Measurements from ENCODE around the gene FAT2.
"Not testable (repeated sequence)": the region's sequence is repeated elsewhere in the genome, so short reads cannot be mapped to it uniquely, and the experiment has no call there.

The FAT2 gene

GRCh38 chr5:151581812-151582583 is 9.1 kb downstream of the FAT2 start:
- DNase-seq (ENCODE audit: low read depth): no peak

DNA sequence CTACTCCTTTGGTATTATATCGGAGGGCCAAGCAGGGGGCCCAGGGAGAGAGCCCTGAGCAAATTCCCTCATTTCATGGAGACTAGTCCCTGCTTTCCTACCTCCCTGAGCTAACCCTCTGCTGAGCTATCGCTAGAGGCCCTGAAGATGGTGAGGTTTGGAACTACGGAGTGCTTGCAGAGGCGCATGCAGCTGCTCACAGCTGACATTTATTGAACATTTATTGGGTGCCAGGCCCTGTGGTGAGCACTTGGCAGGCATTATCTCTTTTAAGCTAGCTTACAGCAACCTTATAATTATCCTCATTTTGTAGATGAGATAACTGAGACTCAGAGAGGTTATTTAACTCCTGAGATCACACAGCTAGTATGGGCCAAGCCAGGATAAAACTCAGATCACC is 9.8 kb downstream of the FAT2 start:
- no peak for DNase-seq (ENCODE audit: low read depth)

DNA sequence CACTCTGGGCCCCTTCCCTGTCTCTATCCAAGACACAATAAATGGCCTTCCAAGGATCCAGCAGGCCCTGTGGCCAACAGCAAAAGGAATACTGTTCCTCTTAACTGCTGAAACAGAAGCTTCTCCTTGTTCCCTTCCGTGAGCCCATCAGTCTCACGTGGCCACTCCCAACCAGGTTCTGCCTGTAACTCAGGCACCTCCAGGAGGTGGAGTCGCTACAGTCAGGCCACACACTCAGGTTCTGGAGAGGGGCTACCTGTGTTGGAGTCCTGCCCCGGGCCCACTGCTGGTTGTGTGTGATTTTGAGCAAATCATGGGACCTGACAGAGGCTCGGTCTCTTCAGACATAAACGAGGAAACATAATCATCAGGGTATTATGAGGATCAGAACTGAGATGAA is 10.3 kb downstream of the FAT2 start:
- DNase-seq (ENCODE audit: low read depth): no peak

- DNase-seq (ENCODE audit: low read depth): no peak
Observed at GRCh38 chr5:151580239-151580638, 10.9 kb downstream of the FAT2 start.

DNA sequence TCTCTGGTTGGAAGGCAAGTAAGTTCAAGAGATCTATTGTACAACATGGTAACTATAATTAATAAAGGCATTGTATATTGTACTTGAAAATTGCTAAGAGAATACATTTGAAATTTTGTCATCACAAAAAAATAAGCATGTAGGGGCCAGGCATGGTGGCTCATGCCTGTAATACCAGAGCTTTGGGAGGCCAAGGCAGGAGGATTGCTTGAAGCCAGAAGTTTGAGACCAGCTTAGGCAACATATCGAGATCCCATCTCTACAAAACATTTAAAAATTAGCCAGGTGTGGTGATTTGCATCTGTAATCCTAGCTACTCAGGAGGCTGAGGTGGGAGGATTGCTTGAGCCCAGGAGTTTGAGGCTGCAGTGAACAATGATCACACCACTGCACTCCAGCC is 12.0 kb downstream of the FAT2 start:
- DNase-seq (ENCODE audit: low read depth): not testable (repeated sequence)

DNA sequence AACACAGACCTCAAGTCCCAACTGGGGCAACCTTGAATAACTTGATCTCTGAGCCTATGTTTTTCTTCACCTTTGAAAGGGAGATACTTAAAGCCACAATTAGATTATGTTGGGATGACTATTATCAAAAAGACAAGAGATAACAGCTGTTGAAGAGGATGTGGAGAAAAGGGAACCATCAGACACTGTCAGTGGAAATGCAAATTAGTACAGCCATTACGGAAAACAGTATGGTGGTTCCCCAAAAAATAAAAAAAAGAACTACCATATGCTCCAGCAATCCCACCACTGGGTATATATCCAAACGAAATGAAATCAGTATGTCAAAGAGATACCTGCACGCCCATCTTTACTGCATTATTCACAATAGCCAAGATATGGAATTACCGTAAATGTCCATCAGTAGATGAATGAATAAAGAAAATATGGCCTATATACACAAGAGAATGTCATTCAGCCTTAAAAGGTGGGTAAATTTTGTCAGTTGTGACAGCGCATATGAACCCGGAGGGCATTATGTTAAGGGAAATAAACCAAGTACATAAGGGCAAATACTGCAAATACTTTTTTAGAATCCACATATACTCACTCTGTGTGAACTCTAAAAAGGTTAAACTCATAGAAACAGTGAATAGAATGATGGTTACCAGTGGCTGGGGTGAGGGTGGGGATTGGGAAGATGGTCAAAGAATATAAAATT is 12.7 kb downstream of the FAT2 start:
- DNase-seq (ENCODE audit: low read depth): no peak

- DNase-seq (ENCODE audit: low read depth): no peak
Observed at GRCh38 chr5:151577566-151577965, 13.6 kb downstream of the FAT2 start.

GRCh38 chr5:151574444-151574996 is 16.6 kb downstream of the FAT2 start:
- DNase-seq (ENCODE audit: low read depth): no peak

GRCh38 chr5:151572657-151573368 is 18.3 kb downstream of the FAT2 start:
- DNase-seq (ENCODE audit: low read depth): no peak

GRCh38 chr5:151571270-151572173 is 19.6 kb downstream of the FAT2 start:
- no peak for DNase-seq (ENCODE audit: low read depth)

- DNase-seq (ENCODE audit: low read depth): no peak
Observed at GRCh38 chr5:151570512-151571269, 20.4 kb downstream of the FAT2 start.

- DNase-seq (ENCODE audit: low read depth): no peak
Observed at GRCh38 chr5:151570058-151570457, 21.1 kb downstream of the FAT2 start.

DNA sequence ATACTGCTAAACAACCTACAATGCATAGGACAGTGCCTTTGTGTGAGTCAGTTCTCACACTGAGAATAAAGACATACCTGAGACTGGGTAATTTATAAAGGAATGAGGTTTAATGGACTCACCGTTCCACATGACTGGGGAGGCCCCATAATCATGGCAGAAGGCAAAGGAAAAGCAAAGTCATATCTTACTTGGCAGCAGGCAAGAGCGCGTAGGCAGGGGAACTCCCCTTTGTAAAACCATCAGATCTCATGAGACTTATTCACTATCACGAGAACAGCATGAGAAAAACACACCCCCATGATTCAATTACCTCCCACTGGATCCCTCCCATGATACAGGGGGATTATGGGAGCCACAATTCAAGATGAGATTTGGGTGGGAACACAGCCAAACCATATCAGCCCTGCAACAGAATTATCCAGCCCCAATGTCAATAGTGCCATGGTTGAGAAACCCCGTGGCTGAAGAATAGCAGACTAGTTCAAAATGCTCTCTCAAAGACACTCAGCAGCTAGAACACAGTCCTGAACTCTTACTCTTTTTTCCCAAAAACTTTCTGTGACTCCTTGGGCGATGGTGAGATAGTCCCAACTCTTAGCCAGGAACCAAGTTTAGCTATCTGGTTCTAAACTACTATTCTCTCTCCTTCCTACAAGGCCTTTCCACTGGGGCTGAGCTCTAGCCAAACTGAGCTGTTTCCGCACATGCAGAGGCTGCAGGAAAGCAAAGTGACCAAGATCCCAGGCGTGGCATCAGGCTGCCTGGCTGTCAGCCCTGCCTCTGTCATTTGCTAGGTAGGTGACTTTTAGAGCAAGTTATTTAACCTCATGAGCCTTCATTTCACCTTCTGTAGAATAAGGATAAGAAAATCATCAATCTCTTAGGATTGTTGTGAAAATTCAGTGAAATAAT is 21.7 kb downstream of the FAT2 start:
- no peak for DNase-seq (ENCODE audit: low read depth)

GRCh38 chr5:151568036-151568435 is 23.1 kb downstream of the FAT2 start:
- DNase-seq (ENCODE audit: low read depth): no peak

GRCh38 chr5:151565971-151566370 is 25.2 kb downstream of the FAT2 start:
- DNase-seq (ENCODE audit: low read depth): no peak

DNA sequence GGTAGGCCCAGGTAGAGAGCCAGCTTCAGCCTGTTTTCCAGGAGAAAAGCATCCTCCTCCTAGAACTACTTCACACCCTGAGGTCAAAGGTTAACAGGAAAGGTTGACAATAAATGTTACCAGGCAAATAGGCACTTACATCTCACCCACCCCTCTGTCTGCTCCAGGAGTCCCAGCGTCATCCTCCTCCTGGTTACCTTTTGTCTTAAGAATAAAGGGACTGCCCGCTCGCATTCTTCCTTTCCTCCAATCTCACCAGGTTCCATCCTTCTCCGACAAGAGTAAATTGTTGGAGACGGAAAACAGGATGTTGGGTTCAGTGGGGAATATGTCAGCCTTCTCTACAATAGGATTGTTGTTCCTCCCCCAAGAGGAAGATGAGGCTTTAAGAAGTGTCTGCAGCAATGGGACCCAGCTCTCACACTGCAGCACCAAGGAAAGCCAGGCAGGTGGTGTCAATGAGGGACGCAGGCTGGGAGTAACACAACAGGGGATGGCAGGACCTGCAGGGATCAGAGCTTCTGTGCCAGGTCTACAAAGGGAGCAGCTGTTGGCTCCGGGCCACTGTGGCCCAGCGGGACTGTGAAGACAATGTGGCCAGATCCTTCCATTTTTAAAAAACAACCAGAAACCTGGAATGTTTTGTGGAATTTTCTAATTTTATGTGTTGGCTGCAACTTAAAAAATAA is 29.0 kb downstream of the FAT2 start:
- DNase-seq (ENCODE audit: low read depth): no peak

DNA sequence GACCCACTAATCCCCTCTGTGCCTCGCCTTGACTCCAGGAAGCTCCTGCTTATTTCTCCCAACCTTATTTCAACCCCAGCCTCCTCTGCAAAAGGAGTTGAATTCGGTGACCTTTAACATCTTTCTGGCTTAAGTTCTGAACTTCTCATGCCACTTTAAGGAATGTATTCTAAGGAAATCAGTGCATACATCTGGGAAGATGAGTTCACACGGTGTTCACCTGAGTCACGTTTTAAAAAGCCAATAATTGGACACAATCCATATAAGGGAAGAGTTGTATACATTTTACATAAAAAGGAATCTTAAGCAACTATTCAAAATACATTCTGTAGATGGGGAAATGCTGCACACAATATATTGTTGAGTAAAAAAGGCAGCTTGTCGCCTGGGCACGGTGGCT is 33.2 kb downstream of the FAT2 start:
- DNase-seq (ENCODE audit: low read depth): no peak

DNA sequence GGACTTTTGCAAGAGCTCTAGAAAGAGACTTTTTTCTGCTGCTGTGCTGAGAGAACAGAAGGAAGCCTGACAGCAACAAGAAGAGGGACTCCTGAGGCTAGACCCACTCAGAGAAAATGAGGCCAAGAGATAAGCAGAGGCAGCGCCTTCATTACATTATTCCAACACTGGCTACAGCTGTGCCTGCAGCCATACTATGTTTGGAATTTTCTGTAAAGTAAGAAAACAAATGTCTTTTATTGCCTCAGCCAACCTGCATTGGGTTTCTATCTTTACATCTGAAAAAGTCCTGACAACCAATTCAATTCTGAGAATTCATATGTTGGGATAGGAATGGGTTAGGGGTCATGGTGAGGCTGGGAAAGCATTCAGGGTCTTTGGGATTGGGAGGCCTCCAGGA is 33.7 kb downstream of the FAT2 start:
- DNase-seq (ENCODE audit: low read depth): no peak

DNA sequence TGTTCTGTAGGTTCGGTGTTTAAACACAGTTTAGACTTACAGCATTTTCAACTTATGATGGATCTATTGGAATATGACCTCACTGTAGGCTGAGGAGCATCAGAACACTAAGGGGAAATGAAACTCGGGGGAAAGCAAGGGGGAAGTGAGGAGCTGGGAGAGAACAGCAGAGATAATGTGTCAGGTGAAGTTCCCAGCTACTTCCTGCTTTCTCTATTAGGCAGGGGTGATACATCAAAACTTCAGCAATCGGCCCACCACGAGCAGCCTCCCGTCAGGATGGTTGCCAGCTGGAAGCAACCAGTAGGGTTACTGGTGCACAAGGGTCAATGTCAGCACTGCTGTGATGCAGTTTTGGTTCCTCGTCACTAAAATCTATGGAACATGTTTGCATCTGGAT is 34.3 kb downstream of the FAT2 start:
- no peak for DNase-seq (ENCODE audit: low read depth)

Measured in stimulated activated CD8-positive, alpha-beta memory T cell treated with anti-CD3 and anti-CD28 coated beads, Interleukin-4, amount 100 ng/mL, for 24 hours (primary cell).